Right hindlimb (tissue), 1 donor: ENCODE results near the gene AAK1.
"Not testable (repeated sequence)": the region's sequence is repeated elsewhere in the genome, so short reads cannot be mapped to it uniquely, and the experiment has no call there.

Source experiments
- DNase-seq: peaks from one replicate; pipeline ENCODE4 v3.0.0-alpha.2; 2018

Gene AAK1

GRCh38 chr2:69481421-69481820, 162.1 kb downstream of the AAK1 start:
- no peak for DNase-seq

- no peak for DNase-seq
Measured at GRCh38 chr2:69477627-69478026, 165.9 kb downstream of the AAK1 start.

- no peak for DNase-seq
Measured at GRCh38 chr2:69474688-69475087, 168.9 kb downstream of the AAK1 start.

- no peak for DNase-seq
Measured at GRCh38 chr2:69471793-69472192, 171.7 kb downstream of the AAK1 start.

- no peak for DNase-seq
Measured at GRCh38 chr2:69470911-69471310, 172.6 kb downstream of the AAK1 start.

GRCh38 chr2:69469784-69470183, 173.8 kb downstream of the AAK1 start:
- no peak for DNase-seq

GRCh38 chr2:69469375-69469774, 174.2 kb downstream of the AAK1 start:
- no peak for DNase-seq

GRCh38 chr2:69466728-69467127, 176.8 kb downstream of the AAK1 start:
- no peak for DNase-seq

GRCh38 chr2:69465513-69466456, 177.8 kb downstream of the AAK1 start:
- DNase-seq = peak; percentile 59

GRCh38 chr2:69464575-69464974, 179.0 kb downstream of the AAK1 start:
- no peak for DNase-seq

GRCh38 chr2:69462780-69463179, 180.8 kb downstream of the AAK1 start:
- DNase-seq = no peak

- DNase-seq = no peak
Measured at GRCh38 chr2:69461404-69461803, 182.1 kb downstream of the AAK1 start.

GRCh38 chr2:69459936-69460335, 183.6 kb downstream of the AAK1 start:
- DNase-seq = no peak

GRCh38 chr2:69456950-69457445, 186.5 kb downstream of the AAK1 start:
- DNase-seq = no peak

- DNase-seq = no peak
Measured at GRCh38 chr2:69456154-69456553, 187.4 kb downstream of the AAK1 start.

- DNase-seq = no peak
Measured at GRCh38 chr2:69454976-69455375, 188.6 kb downstream of the AAK1 start.

GRCh38 chr2:69453475-69454129, 189.9 kb downstream of the AAK1 start:
- no peak for DNase-seq

GRCh38 chr2:69452687-69453086, 190.9 kb downstream of the AAK1 start:
- no peak for DNase-seq

- DNase-seq = no peak
Measured at GRCh38 chr2:69450735-69451416, 192.7 kb downstream of the AAK1 start.

- no peak for DNase-seq
Measured at GRCh38 chr2:69449906-69450305, 193.6 kb downstream of the AAK1 start.

GRCh38 chr2:69443673-69444072, 199.9 kb downstream of the AAK1 start:
- not testable (repeated sequence) for DNase-seq

- not testable (repeated sequence) for DNase-seq
Measured at GRCh38 chr2:69439499-69439898, 204.0 kb downstream of the AAK1 start.

GRCh38 chr2:69438580-69438979, 205.0 kb downstream of the AAK1 start:
- no peak for DNase-seq
